Measurements from ENCODE around the gene CHST9. TPM values are rescaled to one million over a fixed set of nuclear protein-coding genes. Genes with fewer than 3 reads are reported as not detected.

The CHST9 gene
- polyA plus RNA-seq, 1 donor from 2014 or later, result 0.32 TPM

DNA sequence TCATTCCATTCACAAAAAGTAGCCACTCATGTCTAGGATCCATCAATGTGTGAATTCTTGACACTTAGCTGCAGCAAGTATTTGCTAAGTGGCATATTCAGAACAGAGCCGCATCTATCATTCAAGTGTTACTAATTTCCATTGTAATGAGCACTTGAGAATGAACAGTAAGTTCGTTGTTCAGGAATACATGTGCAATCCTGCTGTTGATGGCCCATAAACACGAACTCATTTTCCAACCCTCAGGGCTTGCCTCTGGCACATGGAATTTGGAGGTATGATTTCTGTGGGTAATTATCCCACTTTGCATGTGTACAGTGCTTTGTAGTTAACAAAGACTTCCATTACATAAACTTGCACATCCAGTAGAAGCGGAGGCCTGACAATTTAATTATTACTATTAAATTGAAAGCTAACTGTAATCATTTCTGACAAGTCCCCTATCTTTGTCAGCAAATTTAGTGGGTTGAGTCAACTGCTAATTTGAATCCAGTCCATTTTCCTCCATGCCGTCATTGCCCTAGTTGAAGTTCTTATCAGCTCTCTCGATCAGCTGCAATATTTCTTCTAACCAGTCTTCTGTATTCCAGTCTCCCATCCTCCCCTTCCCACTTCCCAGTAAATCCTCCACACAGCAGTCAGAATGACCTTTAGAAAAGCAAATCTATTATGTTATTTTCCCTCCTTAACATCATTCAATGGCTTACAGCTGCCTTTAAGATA lies 203.6 kb downstream of the CHST9 start:
- no peaks in the 10 kb centered on the region for H3K27me3 ChIP-seq (ENCODE audit: insufficient read depth, low read depth, low read length)
- no peaks in the 10 kb centered on the region for H3K36me3 ChIP-seq (ENCODE audit: insufficient read depth, low read length)
- no peaks in the 10 kb centered on the region for H4K20me1 ChIP-seq (ENCODE audit: insufficient read depth)
- no peaks in the 10 kb centered on the region for H3K9me2 ChIP-seq (ENCODE audit: insufficient read depth, low read length)
- TF ChIP-seq EP300 (conservative IDR thresholded peaks at IDR 0.05; ENCODE audit: poor library complexity, severe bottlenecking) (peak; percentile 63), POLR2AphosphoS5 (IDR thresholded peaks at IDR 0.05) (peak; percentile 18), TAF1 (IDR thresholded peaks at IDR 0.05; ENCODE audit: low read depth) (no peak)
- H3F3A ChIP-seq (ENCODE audit: insufficient read depth, low read length, poor library complexity, severe bottlenecking), result peaks cover 4% of the 10 kb centered on the region
- H3K9me3 ChIP-seq (ENCODE audit: low read length), result no peaks in the 10 kb centered on the region
- H3K79me2 ChIP-seq (replicated peaks; ENCODE audit: insufficient read depth, low read length), result no peaks in the 10 kb centered on the region
- H3K9ac ChIP-seq (ENCODE audit: low read length), result no peak overlapping the region
- peak overlapping the region; percentile 33 for H3K4me3 ChIP-seq (ENCODE audit: low read length)
- no peak overlapping the region for H2AFZ ChIP-seq (ENCODE audit: low read depth, low read length)
- no peak overlapping the region for H3K4me2 ChIP-seq (ENCODE audit: low read length)
- peak overlapping the region; percentile 64 for H3K27ac ChIP-seq (ENCODE audit: low read length)

DNA sequence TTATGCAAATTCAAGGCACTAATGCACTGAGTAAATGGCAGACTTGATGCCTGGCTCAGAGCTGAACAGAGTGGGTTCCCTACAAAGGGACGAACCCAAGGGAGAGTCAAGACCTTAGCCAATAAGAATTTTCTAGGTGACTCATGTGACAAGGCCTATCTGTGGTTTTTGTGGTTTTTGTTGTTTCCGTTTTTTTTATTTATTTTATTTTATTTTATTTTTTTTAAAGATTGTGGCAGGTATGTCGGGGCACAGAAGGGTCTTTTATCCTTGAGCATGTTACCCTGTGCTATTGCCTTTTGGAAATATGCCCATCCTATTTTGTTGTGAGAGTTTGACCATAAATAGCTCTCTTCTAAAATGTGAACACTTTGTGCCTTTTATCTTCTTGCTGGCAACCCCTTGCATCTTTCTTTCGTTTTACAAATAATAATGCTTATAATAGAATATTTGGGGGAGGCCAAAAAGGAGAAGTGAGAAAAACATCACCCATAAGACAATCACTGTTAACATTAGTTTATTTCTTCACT lies 206.2 kb downstream of the CHST9 start:
- Histone ChIP-seq H4K20me1 (ENCODE audit: insufficient read depth) (no peaks in the 10 kb centered on the region), H3K9ac (ENCODE audit: low read length) (no peak overlapping the region), H3K4me3 (ENCODE audit: low read length) (no peak overlapping the region), H3K4me2 (ENCODE audit: low read length) (no peak overlapping the region), H3K9me3 (ENCODE audit: low read length) (no peaks in the 10 kb centered on the region), H3K27ac (ENCODE audit: low read length) (no peak overlapping the region), H2AFZ (ENCODE audit: low read depth, low read length) (no peak overlapping the region), H3K27me3 (ENCODE audit: insufficient read depth, low read depth, low read length) (no peaks in the 10 kb centered on the region), H3K79me2 (replicated peaks; ENCODE audit: insufficient read depth, low read length) (no peaks in the 10 kb centered on the region), H3F3A (ENCODE audit: insufficient read depth, low read length, poor library complexity, severe bottlenecking) (peaks cover 4% of the 10 kb centered on the region), H3K36me3 (ENCODE audit: insufficient read depth, low read length) (no peaks in the 10 kb centered on the region), H3K9me2 (ENCODE audit: insufficient read depth, low read length) (no peaks in the 10 kb centered on the region)
- TF ChIP-seq EZH2 (IDR thresholded peaks at IDR 0.05; ENCODE audit: borderline replicate concordance, insufficient read depth, low read length, poor library complexity, severe bottlenecking) (no peak), POLR2AphosphoS5 (IDR thresholded peaks at IDR 0.05) (no peak), EP300 (conservative IDR thresholded peaks at IDR 0.05; ENCODE audit: poor library complexity, severe bottlenecking) (no peak), TAF1 (IDR thresholded peaks at IDR 0.05; ENCODE audit: low read depth) (no peak), SMC3 (conservative IDR thresholded peaks at IDR 0.05; ENCODE audit: poor library complexity) (no peak), MXI1 (conservative IDR thresholded peaks at IDR 0.05; ENCODE audit: poor library complexity, severe bottlenecking) (no peak), RAD21 (conservative IDR thresholded peaks at IDR 0.05) (no peak)
- TF ChIP-seq, protein P1, sequence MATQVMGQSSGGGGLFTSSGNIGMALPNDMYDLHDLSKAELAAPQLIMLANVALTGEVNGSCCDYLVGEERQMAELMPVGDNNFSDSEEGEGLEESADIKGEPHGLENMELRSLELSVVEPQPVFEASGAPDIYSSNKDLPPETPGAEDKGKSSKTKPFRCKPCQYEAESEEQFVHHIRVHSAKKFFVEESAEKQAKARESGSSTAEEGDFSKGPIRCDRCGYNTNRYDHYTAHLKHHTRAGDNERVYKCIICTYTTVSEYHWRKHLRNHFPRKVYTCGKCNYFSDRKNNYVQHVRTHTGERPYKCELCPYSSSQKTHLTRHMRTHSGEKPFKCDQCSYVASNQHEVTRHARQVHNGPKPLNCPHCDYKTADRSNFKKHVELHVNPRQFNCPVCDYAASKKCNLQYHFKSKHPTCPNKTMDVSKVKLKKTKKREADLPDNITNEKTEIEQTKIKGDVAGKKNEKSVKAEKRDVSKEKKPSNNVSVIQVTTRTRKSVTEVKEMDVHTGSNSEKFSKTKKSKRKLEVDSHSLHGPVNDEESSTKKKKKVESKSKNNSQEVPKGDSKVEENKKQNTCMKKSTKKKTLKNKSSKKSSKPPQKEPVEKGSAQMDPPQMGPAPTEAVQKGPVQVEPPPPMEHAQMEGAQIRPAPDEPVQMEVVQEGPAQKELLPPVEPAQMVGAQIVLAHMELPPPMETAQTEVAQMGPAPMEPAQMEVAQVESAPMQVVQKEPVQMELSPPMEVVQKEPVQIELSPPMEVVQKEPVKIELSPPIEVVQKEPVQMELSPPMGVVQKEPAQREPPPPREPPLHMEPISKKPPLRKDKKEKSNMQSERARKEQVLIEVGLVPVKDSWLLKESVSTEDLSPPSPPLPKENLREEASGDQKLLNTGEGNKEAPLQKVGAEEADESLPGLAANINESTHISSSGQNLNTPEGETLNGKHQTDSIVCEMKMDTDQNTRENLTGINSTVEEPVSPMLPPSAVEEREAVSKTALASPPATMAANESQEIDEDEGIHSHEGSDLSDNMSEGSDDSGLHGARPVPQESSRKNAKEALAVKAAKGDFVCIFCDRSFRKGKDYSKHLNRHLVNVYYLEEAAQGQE (IDR thresholded peaks at IDR 0.05; ENCODE audit: borderline replicate concordance), result no peak
- TF ChIP-seq, protein P2, sequence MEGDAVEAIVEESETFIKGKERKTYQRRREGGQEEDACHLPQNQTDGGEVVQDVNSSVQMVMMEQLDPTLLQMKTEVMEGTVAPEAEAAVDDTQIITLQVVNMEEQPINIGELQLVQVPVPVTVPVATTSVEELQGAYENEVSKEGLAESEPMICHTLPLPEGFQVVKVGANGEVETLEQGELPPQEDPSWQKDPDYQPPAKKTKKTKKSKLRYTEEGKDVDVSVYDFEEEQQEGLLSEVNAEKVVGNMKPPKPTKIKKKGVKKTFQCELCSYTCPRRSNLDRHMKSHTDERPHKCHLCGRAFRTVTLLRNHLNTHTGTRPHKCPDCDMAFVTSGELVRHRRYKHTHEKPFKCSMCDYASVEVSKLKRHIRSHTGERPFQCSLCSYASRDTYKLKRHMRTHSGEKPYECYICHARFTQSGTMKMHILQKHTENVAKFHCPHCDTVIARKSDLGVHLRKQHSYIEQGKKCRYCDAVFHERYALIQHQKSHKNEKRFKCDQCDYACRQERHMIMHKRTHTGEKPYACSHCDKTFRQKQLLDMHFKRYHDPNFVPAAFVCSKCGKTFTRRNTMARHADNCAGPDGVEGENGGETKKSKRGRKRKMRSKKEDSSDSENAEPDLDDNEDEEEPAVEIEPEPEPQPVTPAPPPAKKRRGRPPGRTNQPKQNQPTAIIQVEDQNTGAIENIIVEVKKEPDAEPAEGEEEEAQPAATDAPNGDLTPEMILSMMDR (IDR thresholded peaks at IDR 0.05; ENCODE audit: poor library complexity, severe bottlenecking), result no peak

Data from neural cell (in vitro differentiated cells).